ENCODE results near the gene ATAD3C. TPM values are rescaled to one million over a fixed set of nuclear protein-coding genes. Genes with fewer than 3 reads are reported as not detected.
"Not testable (repeated sequence)": the region's sequence is repeated elsewhere in the genome, so short reads cannot be mapped to it uniquely, and the experiment has no call there.

The ATAD3C gene
- total RNA-seq, 1 experiment from 2014 or later = 0.14 TPM

DNA sequence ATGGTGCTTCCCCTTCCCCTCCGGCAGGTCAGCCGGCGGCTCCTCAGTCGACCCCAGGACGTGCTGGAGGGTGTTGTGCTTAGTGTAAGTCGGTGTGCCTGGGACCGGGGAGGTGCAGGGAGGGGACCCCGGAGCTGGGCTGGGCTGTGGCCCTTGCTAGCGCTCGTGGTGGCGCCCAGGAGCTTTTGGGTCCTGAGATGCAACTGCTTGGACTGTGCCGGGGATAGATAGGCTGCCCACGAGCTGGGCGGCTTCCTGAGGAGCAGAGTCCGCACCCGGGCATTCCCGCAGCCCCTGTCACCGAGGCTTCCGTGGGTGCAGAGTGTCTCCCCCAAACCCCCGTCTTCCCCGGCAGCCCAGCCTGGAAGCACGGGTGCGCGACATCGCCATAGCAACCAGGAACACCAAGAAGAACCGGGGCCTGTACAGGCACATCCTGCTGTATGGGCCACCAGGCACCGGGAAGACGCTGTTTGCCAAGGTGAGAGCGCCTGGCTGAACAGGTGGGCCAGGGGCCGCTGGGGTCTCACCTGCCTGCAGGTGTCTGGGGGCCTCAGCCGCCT lies 36.3 kb downstream of the ATAD3C start:
- in situ Hi-C loops (cut with HindIII; ENCODE audit: low sequenced_read_pairs) = not testable (repeated sequence)

DNA sequence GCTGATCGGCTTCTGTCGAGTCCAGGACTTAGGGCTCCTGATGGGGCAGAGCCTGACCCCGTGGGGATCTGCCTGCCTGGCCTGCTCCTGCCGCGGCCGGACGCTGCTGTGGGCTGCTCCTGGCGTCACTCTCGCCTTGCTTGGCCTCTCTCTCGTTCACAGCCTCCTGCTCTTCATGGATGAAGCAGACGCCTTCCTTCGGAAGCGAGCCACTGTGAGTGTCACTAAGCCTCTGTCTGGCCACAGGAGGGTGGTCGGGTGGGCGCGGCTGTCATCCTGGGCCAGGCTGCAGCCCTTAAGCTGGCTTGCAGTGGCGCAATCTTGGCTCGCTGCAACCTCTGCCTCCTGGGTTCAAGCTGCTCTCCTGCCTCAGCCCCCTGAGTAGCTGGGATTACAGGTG lies 38.2 kb downstream of the ATAD3C start:
- in situ Hi-C loops (cut with HindIII; ENCODE audit: low sequenced_read_pairs) = no loop called here
- no peak for DNase-seq (ENCODE audit: low spot score)

More for the DNA sequence above, 36.3 kb downstream of the ATAD3C start:
- DNase-seq (ENCODE audit: low spot score) = not testable (repeated sequence)

DNA sequence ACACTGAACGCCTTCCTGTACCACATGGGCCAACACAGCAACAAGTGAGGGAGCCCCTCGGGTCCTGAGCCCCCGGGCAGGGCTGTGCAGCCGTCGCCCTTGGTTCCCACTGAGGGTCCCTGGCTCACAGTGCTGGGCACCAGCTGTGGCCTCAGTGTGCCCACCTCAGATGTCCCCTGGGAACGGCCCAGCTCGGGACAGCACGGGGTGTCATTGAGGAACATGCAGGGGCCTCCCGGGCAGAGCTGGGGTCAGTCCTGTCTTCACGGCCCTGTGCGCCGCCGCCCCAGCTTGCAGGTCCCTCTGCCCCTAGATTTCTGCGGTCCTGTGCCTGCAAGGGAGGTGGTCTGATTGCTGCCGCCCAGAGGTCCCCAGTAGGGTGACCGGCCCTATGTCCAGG lies 39.7 kb downstream of the ATAD3C start:
- in situ Hi-C loops (cut with HindIII; ENCODE audit: low sequenced_read_pairs) = no loop called here
- no peak for DNase-seq (ENCODE audit: low spot score)

DNA sequence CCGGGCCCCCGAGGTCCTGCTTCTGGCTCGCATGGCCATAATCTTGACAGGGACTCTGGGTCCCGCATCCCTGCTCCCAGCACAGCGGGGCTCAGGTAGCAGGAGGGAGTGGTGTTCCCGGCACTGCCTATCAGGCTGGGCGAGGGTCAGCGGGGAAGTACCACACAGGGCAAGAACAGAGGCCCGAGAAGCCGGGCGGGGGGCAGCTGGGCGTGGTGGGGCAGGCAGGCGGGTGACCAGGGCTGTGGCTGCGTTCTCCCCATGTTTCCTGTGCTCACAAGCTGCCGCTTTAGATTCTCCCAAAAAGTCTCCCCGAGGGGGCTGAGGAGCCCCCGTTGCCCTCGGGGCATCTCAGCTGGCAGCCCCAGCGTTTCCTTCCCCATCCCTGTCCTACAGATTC lies 40.4 kb downstream of the ATAD3C start:
- in situ Hi-C loops (cut with HindIII; ENCODE audit: low sequenced_read_pairs) = no loop called here
- no peak for DNase-seq (ENCODE audit: low spot score)

DNA sequence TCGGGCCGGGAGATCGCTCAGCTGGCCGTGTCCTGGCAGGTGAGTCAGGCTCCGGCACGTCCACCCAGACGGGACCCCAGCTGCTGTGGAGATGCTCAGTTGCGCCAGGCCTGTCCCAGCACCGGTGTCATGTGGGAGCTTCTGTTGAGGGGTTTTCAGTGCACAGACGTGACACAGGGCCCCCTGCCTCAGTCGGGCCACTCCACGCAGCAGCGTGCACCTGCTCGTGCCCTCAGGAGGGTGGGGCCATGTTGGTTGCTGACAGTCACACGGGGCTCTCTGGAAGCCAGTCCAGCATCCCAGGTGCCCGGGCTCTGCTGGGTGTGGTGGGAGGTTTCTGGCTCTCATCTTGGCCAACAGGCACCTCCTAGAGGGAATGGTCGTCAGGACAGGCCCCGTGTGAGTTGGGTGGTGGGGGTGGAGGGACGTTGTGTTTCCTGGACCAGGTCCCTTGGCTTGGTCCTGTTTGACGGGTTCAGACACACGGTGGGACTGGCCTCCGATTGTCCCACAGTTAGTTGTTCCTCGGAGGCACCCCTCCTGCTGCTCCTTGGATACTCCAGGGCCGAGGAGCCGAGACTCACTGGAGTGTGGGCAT lies 41.2 kb downstream of the ATAD3C start:
- DNase-seq (ENCODE audit: low spot score) = no peak
- in situ Hi-C loops (cut with HindIII; ENCODE audit: low sequenced_read_pairs) = no loop called here

DNA sequence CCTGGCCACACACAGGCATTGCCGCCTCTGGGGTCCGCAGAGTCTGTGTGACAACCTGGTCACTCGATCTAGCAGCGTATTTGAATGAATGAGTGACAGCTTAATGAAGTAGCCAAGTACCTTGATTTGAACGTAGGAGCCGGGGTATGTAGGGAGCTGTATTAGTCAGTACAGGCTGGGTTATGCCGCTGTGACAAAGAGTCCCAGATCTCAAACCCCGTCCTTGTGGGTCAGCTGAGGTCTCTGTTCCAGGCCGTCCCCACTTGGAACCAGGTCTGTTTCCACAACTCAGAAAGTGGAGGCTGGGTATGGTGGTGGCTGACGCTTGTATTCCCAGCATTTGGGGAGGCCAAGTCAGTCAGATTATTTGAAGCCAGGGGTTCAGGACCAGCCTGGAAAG lies 42.1 kb downstream of the ATAD3C start:
- in situ Hi-C loops (cut with HindIII; ENCODE audit: low sequenced_read_pairs) = no loop called here
- no peak for DNase-seq (ENCODE audit: low spot score)

DNA sequence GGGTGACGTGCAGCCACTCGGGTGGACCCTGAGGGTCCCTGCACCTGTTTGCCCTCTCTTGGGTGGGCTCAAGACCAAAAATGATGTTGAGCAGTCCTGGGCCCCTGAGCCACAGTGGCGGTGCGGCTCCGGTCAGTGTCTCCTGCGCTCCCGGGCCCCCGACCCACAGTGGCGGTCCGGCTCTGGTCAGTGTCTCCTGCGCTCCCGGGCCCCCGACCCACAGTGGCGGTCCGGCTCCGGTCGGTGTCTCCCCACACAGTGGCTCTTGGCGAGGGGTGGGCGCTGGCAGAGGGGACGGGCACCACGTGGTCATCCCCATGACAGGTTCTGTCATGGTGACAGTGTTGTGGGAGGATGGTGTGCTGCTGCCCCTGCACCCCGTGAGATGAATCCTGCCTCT lies 44.8 kb downstream of the ATAD3C start:
- DNase-seq (ENCODE audit: low spot score); in situ Hi-C loops (cut with HindIII; ENCODE audit: low sequenced_read_pairs): not testable (repeated sequence)

DNA sequence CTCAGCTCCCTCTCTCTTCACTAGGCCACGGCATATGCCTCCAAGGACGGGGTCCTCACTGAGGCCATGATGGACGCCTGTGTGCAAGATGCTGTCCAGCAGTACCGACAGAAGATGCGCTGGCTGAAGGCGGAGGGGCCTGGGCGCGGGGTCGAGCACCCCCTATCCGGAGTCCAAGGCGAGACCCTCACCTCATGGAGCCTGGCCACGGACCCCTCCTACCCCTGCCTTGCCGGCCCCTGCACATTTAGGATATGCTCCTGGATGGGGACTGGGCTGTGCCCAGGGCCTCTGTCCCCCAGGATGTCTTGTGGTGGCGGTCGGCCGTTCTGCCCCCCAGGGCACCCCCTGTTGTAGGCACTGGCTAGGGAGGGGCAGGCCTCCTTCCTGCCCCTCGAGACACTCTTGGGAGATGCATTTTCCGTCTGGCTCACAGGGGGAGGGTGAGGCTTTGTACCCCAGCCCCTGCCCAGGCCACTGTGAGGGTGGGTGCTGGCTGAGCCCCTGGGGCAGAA lies 46.0 kb downstream of the ATAD3C start:
- DNase-seq (ENCODE audit: low spot score); in situ Hi-C loops (cut with HindIII; ENCODE audit: low sequenced_read_pairs): not testable (repeated sequence)

DNA sequence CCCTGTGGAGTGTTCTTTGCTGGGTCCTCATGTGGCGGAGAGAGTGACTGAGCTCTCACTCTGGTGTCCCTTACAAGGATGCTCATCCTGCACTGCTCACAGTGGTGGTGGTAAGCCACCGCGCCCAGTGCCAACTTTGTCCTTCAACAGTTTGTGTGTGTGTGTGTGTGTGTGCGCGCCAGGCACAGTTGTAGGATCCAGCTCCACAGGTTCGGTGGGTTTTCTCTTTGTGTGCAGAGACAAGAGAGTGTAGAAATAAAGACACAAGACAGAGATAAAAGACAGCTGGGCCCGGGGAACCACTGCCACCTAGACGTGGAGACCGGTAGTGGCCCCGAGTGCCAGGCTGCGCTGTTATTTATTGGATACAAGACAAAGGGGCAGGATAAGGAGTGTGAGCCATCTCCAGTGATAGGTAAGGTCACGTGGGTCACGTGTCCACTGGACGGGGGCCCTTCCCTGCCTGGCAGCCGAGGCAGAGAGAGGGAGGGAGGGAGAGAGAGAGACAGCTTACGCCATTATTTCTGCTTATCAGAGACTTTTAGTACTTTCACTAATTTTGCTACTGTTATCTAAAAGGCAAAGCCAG lies 55.4 kb downstream of the ATAD3C start:
- in situ Hi-C loops (cut with HindIII; ENCODE audit: low sequenced_read_pairs) = not testable (repeated sequence)
- DNase-seq (ENCODE audit: low spot score) = peak; percentile 88

DNA sequence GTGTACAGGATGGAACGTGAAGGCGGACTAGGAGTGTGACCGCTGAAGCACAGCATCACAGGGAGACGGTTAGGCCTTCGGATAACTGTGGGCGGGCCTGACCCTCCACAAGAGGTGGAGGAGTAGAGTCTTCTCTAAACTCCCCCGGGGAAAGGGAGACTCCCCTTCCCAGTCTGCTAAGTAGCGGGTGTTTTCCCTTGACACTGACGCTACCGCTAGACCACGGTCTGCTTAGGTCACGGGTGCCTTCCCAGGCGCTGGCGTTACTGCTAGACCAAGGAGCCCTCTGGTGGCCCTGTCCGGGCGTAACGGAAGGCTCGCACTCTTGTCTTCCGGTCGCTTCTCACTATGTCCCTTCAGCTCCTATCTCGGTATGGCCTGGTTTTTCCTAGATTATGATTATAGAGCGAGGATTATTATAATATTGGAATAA lies 55.9 kb downstream of the ATAD3C start:
- peak; percentile 57 for DNase-seq (ENCODE audit: low spot score)

DNA sequence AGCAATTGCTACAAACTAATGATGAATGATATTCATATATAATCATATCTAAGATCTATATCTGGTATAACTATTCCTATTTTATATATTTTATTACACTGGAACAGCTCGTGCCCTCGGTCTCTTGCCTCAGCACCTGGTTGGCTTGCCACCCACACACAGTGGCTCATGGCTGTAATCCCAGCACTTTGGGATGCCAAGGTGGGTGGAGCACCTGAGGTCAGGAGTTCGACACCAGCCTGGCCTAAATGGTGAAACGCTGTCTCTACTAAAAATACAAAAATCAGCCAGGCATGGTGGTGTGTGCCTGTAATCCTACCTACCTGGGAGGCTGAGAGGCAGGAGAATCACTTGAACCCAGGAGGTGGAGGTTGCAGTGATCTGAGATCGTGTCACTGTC lies 56.3 kb downstream of the ATAD3C start:
- in situ Hi-C loops (cut with HindIII; ENCODE audit: low sequenced_read_pairs) = not testable (repeated sequence)

More for the DNA sequence above, 55.9 kb downstream of the ATAD3C start:
- in situ Hi-C loops (cut with HindIII; ENCODE audit: low sequenced_read_pairs) = not testable (repeated sequence)

DNA sequence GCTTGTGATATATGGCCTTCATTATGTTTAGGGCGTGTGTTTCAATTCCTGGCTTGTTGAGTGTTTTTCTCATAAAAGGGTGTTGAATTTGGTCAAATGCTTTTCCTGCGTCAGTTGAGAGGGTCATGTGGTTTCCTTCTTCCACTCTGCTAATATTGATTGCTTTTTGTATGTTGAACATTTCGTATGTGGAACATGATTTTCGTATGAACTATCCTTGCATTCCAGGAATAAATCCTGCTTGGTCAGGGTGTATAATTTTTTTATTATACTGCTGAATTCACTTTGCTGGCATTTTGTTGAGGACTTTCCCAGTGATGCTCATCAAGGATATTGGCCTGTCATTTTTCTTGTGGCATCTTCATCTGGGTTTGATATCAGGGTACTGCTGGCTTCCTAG lies 57.8 kb downstream of the ATAD3C start:
- in situ Hi-C loops (cut with HindIII; ENCODE audit: low sequenced_read_pairs) = no loop called here
- no peak for DNase-seq (ENCODE audit: low spot score)

More for the DNA sequence above, 56.3 kb downstream of the ATAD3C start:
- DNase-seq (ENCODE audit: low spot score) = peak; percentile 5

DNA sequence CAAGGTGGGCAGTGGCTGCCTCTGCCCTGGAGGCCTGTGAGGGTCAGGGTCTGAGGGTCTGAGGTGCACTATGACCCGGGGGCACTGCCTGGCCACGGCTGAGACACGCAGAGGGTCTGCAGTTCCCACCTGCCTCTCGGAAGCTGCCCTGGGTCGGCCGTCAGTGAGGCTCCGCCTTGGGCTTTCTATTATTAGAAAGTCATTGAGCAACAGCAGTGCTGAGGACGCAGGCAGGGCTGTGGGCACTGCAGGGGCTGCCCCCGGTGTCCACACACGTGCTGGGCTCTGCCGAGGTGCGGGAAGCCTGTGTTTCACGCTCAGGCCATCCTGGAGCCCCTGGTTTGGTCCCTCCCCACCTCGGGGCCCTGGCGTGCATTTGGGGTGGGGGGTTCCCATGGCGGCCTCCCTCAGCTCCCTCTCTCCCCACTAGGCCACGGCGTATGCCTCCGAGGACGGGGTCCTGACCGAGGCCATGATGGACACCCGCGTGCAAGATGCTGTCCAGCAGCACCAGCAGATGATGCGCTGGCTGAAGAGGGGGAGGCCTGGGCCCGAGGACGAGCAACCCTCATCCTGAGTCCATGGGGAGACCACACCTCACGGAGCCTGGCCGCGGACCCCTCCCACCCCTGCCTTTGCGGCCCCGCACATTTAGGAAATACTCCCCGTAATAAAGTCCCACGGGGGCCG lies 59.4 kb downstream of the ATAD3C start:
- DNase-seq (ENCODE audit: low spot score); in situ Hi-C loops (cut with HindIII; ENCODE audit: low sequenced_read_pairs): not testable (repeated sequence)

DNA sequence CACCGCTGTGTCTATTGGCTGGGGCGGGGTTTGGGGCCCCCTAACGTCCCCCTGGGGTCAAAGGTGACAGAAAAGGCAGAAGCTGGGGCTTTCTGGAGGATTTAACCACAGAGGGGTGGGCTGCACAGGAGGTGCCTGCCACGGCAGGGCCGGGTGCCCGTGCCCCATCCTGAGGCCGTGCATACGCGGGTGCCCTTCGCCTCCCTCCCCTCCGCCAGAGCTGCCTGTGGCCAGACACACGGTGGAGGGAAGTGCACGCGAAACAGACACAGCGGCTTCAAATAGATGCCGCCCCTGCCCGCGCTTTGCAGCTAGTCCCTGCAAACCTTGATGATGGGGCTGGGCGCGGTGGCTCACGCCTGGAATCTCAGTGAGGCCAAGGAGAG lies 60.0 kb downstream of the ATAD3C start:
- DNase-seq (ENCODE audit: low spot score); in situ Hi-C loops (cut with HindIII; ENCODE audit: low sequenced_read_pairs): not testable (repeated sequence)

DNA sequence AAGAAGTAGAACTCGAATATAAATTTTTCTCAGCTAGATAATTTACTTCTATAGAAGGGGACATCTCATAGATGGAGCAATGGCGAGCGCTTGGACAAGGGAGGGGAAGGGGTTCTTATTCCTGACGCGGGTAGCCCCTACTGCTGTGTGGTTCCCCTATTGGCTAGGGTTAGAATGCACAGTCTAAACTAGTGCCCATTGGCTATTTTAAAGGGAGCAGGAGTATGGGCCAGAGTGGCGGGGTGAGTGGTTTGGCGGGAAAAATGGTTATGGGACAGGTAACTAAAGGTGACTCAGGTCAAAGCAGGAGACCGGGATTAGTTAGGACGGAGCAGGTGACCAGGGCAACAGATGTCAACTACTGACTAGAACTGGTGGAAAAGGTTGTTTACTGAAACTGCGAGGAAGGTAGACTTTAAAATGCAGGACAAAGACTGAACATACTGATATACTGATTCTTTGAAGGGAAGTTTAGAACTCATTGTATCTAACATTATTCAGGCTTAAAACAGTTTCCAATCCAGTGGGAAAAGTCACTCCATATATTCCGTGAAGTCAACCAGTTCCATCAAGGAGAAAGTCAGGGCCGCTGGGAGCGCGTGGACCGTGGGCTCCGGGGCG lies 61.5 kb downstream of the ATAD3C start:
- peak; percentile 8 for DNase-seq (ENCODE audit: low spot score)
- in situ Hi-C loops (cut with HindIII; ENCODE audit: low sequenced_read_pairs) = no loop called here

DNA sequence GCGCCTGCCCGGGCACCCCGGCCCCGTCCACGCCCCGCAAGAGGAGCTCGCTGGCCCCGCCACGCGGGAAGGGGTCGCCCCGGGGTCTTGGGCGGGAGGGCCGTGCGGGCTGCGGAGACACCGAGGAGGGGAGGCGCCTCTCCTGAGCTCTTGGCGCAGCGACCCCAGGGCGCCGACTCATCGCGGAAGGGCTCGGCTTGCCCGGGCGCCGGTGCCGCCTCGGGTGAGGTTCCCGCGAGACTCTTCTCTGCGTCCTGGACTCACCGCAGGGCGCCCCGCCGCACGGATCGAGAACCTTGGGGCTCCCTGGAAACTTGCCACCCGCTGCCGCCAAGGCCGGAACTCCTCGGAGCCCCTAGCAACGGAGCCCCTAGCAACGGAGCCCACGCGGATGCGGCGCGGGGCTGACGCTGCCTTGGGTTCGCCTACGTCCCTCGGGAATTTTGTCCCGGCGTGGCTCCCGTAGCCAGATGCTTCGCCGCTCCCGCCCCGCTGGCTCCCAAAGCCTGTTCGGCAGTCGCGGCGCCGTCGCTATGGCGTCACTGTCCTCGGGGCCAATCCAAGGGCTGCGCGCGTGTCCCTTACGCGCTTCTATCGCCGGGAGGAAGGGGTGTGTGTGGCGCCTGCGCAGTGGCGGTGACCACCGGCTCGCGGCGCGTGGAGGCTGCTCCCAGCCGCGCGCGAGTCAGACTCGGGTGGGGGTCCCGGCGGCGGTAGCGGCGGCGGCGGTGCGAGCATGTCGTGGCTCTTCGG lies 62.2 kb downstream of the ATAD3C start, which contains the start of gene ATAD3A:
Gene ATAD3A, plus strand, starts transcription at position 630 of the 753 bp plus-strand sequence. Its CDS starts 107 bp downstream, at position 737.
- DNase-seq (ENCODE audit: low spot score) = peak; percentile 96
- in situ Hi-C loops (cut with HindIII; ENCODE audit: low sequenced_read_pairs) = no loop called here

DNA sequence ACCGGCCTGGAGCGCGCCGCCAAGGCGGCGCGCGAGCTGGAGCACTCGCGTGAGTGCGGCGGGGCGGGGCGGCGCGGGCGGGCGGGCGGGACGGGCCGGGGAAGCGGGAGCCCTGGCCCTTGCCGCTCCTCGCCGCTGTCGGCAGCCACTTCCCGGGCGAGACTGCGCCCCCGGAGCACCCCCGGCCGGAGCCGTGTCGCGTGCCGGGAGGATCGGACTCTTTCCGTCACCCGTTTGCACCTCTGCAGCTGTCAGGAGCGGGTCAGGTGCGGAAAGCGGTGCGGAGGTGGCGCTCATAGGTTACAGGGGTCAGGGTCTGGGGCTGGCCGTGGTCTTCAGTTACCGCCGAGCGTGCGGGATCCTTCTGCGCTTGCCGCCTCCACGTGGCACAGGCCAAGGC lies 62.9 kb downstream of the ATAD3C start:
- in situ Hi-C loops (cut with HindIII; ENCODE audit: low sequenced_read_pairs); DNase-seq (ENCODE audit: low spot score): not testable (repeated sequence)

DNA sequence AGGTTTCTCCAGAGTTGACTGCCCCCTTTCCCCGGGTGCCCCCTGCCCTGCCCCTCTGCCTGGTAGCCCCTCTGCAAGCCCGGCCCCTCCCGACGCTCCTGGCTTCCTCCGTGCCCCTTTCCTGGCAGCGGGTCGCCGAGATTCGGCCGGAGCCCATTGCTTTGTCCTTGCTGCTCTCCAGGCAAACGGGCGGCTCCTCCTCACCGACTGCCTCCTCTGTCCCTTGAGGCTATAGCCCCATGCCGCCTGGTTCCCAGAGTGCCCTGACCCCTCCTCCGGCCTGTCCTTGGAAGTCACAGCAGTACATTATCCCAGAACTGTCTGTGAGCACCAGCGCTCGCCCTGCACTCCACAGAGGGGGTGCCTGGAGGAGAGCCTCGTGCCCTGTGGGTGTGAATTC lies 64.2 kb downstream of the ATAD3C start:
- DNase-seq (ENCODE audit: low spot score); in situ Hi-C loops (cut with HindIII; ENCODE audit: low sequenced_read_pairs): not testable (repeated sequence)

DNA sequence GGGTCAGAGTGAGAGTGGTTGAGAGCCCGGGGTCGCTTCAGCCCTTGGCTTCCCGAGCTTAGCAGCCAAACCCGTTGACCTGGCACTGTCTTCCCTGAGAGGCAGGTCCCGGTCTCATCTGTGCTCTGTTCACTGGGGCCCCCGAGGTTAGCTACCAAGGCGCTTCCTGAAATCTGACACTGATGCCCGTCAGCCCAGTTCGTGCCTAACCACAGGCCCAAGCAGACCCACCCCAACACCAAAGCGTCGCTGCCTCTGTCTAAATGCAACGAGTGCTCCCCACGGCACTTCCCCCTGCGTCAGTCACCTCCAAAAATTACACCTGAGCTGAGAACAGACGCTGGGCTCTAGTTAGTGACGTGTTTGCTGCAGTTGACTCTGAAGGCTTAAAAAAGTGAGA lies 64.9 kb downstream of the ATAD3C start:
- in situ Hi-C loops (cut with HindIII; ENCODE audit: low sequenced_read_pairs) = not testable (repeated sequence)

More for the DNA sequence above, 64.9 kb downstream of the ATAD3C start:
- not testable (repeated sequence) for DNase-seq (ENCODE audit: low spot score)

Measured in G401 (cell line).